Measurements from ENCODE around the gene PRAMEF11.
"Not testable (repeated sequence)": the region's sequence is repeated elsewhere in the genome, so short reads cannot be mapped to it uniquely, and the experiment has no call there.

Gene PRAMEF11

DNA sequence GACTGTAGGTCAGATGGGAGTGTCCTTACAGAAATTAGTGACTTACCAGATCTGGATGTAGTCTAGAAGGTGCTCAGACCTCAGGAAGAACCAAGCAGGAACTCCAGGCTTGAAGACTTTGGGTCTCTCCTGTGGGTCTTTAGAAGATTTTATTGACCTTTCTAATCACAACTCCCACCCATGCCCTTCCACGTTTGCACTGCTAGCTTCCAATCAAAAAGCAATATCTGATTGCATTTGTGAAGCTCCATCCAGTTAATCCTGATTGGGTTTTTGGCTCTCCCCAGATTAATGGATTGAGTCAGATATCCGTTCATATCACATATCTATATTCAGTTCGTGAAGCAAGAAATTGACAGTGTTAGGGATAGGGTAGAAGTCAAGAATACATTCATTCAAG is at the start of gene PRAMEF11:
PRAMEF11 (minus strand) TSS at position 101 of the 400 bp plus-strand sequence. CDS start 2,621 bp downstream, outside the sequence.
- DNase-seq: not testable (repeated sequence)

DNA sequence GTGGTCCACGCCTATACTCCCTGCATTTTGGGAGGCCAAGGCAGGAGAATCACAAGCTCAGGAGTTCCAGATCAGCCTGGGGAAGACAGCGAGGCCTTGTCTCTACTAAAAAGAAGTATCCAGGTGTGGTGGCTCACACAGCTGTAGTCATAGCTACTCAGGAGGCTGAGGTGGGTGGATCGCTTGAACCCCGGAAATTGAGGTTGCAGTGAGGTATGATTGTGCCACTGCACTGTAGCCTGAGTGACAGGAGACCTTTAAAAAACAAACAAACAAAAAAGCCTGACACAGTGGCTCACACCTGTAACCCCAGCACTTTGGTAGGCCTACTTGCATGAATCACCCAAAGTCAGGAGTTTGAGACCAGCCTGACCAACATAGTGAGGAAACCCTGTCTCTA is 47.2 kb upstream of the PRAMEF11 start:
- DNase-seq: not testable (repeated sequence)

DNA sequence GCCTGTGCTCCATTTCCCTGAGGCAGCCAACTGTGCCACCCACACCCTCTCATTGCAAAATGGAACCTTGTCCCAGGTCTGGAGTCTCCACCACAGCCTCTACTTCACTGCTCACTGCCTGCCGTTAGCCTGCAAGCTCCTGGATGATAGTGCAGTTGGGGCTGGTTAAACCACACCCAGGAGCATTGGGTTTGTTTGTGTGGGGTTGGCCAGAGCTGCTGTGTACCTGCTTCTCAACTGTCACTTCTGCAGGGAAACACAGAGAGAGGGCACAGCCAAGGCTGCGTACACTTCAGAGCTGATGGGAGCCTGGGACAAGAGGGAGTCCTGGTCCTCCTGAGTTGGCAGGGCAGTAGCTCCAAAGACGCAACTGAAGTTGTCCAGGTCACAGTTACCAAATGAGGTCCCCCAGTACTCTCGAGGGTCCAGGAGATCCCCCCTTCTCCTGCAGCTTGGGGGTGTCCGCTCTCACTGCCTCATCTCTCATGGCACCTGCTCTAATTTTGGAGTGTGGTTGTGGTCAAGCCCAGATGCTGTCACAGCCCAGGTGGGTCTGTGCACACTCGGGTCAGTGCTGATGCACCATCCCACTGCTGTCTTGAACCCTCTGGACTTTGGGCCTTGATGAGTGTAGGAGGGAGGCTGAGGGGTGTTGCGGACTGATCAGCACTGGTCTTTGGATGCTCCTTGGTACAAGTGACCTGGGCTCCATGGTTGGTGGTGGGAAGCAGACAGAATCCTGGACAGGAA is 32.1 kb upstream of the PRAMEF11 start:
- not testable (repeated sequence) for DNase-seq

DNA sequence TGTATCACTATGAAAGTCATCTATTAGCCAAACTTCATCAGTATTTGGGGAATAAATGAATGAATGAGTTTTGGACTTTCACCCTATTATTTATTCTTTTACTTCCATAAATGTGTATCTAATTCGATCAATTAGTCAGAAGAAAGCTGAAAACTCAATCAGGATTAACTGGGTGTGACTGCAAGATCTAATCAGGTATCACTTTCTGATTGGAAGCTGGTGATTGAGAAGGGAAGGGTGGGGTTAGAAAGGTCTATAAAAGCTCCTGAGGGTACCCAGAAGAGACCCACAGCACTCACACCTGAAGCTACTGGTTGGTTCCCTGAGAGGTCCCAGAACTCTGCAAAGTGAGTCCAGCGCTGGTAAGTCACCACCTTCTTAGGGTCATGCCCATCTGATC is 25.6 kb upstream of the PRAMEF11 start, which contains the start of gene PRAMEF2:
PRAMEF2 (plus strand) TSS at position 301 of the 400 bp plus-strand sequence. CDS start 1,924 bp downstream, outside the sequence.
- DNase-seq: not testable (repeated sequence)

DNA sequence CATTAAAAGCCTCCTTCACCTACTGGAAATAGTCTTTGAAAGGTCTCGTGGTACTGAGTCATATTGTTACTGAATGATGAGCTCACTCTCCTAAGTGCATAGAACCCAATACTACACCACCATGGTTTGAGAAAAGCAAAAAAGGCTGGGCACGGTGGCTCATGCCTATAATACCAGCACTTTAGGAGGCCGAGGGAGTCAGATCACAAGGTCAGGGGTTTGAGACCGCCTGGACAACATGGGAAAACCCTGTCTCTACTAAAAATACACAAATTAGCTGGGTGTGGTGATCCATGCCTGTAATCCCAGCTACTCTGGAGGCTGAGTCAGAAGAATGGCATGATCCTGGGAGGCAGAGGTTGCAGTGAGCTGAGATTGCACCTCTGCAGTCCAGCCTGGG is 20.6 kb upstream of the PRAMEF11 start:
- DNase-seq: no peak

DNA sequence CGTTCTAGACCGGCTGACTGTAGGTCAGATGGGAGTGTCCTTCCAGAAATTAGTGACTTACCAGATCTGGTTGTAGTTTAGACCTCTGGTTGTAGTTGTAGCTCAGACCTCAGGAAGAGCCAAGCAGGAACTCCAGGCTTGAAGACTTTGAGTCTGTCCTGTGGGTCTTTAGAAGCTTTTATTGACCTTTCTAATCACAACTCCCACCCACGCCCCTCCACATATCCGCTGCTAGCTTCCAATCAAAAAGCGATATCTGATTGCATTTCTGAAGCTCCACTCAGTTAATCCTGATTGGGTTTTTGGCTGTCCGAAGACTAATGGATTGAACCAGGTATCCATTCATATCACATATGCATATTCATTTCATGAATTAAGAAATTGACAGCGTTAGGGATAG is 17.4 kb upstream of the PRAMEF11 start, which contains the start of gene HNRNPCL1:
HNRNPCL1 (minus strand) TSS at position 101 of the 400 bp plus-strand sequence. CDS start 431 bp downstream, outside the sequence.
- DNase-seq: not testable (repeated sequence)

DNA sequence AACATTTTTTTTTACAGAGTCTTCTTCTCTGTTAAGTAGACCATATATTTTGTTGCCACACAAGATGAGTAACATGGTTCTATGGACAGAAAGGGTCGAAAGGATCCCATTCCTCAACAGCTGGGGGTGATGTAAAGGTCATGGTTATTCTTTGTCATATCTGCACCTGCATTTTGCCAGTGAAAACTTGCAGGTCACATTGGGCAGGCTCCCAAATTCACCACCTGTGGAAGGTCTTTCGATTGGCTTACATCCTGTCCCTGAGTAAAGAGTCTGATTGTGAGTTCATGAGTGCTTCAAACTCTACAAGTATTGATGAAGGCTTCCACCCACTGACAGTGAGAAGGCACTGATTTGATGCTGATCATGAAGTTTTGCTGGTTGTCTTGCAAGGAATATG is 2.0 kb upstream of the PRAMEF11 start:
- not testable (repeated sequence) for DNase-seq

DNA sequence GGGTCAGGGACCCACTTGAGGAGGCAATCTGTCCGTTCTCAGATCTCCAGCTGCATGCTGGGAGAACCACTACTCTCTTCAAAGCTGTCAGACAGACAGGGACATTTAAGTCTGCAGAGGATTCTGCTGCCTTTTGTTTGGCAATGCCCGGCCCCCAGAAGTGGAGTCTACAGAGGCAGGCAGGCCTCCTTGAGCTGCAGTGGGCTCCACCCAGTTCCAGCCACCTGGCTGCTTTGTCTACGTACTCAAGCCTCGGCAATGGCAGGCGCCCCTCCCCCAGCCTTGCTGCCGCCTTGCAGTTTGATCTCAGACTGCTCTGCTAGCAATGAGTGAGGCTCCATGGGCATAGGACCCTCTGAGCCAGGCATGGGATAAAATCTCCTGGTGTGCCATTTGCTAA is 12.1 kb downstream of the PRAMEF11 start:
- not testable (repeated sequence) for DNase-seq

DNA sequence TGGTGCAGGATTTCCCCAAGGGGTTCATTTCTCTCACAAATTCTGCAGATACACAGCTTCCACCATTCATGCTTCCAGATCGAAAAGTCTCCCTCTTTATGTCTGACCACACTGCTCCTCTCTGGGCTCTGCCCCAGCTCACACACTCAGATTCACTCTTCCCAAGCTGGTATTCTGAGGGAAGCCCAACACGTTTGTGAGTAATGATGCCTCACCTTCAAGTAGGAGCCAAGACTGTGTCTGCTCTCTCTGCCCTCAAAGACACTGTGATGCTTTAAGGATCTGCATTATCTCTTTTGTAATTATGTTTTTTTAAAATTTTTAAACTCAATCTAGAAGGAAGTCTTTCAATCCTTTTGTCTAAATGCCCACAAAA is 19.8 kb downstream of the PRAMEF11 start:
- DNase-seq: no peak

DNA sequence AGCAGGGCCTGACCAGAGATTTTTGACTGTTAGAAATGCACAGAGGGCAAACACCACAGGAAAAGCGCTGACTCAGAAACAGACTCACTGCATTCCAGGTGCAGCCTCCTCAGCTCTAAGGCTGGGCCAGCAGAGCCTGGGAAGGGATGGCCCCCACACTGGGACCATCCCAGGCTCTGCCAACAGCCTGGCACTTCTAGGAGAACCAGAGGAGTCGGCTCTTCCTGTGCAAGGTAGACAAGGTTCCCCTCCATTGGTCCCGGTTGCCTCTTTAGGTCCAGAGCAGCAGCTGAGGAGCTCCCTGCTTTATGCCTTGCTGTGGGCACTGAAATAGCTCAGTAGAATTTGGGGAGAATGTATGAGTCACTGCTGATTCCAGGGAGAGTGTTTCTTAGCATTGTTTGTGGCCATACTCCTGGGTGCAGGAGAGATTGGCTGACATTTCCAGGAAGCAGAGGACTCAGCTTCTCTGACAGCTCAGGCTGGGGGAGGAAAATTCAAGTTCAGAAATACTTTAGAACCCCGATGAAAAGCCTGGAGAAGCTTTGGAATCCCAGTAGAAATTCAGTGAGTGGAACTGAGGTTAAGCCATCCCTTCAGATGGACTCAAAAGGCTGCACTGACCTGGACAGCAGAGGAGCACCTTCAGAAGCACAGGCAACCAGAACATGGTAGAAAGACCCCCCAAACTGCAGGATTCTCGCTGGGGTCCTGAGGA is 20.4 kb downstream of the PRAMEF11 start:
- DNase-seq: no peak

DNA sequence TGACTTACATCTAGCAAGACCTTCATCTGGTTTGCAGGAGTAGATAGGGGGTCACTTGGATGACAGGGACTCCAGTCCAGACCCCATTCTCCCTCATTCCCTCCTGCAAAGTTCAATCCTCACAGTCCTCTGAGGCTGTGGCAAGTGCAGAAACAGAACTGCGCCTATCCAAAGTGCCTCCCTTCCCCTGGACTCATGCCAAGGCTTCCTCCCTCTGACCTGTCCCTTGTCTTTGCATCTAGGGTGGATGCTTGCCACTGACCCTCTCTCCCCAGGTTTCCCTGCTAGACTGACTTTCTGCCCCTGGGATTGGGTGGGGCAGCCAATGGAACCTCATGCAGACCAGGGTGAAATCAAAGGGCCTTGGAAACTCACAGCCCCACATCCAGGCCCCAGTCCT is 21.3 kb downstream of the PRAMEF11 start:
- DNase-seq: no peak

DNA sequence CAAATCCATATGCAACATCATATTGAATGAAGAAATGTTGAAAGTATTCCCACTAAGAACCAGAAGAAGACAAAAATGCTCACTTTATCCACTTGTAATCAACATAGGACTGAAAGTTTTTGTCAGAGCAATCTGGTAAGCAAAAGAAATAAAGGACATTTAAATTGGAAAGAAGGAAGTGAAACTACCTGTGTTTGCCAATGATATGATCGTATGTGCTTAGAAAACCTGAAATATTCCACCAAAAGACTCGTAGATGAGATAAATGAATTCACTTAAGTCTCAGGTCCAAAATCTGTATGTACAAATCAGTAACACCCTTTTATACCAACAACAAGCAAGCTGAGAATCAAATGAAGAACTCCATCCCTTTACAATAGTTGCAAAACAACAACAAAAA is 31.5 kb downstream of the PRAMEF11 start:
- no peak for DNase-seq

DNA sequence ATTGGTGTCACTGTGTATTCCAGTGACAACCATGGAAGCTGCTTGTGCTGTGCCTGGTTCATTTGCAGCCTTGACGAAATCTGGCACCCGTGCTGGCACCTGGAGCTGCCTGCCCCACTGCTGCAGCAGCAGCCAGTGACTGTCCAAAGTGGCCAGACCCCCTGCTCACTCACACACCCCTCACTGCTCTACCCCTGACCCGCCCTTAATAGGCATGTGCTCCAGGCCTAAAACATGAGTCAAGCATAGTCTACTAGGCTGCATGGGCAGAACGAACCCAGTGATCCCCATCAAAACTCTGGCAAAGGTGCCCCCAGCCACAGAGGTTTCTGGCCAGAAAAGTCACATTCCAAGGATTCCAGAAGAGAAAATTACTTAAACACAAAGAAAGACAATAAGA is 32.3 kb downstream of the PRAMEF11 start:
- no peak for DNase-seq

DNA sequence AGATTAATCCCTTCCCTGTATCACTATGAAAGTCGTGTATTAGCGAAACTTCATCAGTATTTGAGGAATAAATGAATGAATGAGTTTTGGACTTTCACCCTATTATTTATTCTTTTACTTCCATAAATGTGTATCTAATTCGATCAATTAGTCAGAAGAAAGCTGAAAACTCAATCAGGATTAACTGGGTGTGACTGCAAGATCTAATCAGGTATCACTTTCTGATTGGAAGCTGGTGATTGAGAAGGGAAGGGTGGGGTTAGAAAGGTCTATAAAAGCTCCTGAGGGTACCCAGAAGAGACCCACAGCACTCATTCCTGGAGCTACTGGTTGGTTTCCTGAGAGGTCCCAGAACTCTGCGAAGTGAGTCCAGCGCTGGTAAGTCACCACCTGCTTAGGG is 40.1 kb downstream of the PRAMEF11 start, which contains the start of gene PRAMEF1:
PRAMEF1 (plus strand) TSS at position 301 of the 400 bp plus-strand sequence. CDS start 1,831 bp downstream, outside the sequence.
- DNase-seq: not testable (repeated sequence)

DNA sequence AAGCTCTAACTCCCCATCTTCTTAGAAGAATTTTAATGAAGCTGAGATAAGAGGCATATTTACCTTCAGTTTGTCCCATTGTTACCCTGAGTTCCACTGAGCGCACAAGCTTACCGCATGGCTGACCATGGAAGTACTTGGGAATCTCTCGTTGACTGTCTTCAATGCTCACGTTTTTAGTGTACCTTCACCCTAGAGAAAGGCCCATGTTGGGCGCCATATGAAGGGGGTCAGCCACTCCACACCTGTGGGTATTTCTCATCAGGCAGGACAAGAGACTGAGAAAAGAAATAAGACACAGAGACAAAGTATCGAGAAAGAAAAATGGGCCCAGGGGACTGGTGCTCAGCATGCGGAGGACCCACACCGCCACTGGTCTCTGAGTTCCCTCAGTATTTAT is 46.5 kb downstream of the PRAMEF11 start:
- not testable (repeated sequence) for DNase-seq

DNA sequence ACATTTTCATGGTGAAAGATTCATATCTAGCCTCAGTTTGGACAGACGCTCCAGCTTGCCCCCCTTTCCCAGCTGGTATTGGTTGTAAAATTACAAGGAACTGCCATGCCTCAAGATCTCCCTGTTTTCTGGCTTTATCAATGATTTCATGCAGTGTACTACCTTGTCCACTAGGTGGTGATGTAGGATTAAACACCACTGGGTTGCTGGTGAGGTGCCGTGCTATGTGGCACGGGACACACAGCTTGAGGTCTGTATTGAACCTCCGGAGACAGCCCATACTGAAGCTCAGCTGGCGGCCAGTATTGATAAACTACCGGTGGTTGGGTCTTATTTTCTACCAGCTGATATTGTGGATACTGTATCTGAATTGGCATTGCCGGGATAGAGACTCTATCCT is 47.4 kb downstream of the PRAMEF11 start:
- not testable (repeated sequence) for DNase-seq

DNA sequence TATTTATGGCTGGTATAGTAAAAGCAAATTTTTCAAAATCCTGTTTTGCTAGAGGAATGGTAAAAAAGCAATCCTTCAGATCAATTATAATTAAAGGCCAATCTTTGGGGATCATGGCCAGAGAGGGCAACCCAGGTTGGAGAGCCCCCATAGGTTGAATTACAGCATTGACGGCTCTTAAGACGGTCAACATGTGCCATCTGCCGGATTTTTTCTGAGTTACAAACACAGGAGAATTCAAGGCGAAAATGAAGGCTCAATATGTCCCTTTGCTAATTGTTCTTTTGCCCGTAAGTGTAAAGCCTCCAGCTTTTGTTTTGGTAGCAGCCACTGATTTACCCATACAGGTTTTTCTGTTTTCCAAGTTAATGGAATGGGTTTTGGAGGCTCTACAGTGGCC is 49.7 kb downstream of the PRAMEF11 start:
- DNase-seq: not testable (repeated sequence)

DNA sequence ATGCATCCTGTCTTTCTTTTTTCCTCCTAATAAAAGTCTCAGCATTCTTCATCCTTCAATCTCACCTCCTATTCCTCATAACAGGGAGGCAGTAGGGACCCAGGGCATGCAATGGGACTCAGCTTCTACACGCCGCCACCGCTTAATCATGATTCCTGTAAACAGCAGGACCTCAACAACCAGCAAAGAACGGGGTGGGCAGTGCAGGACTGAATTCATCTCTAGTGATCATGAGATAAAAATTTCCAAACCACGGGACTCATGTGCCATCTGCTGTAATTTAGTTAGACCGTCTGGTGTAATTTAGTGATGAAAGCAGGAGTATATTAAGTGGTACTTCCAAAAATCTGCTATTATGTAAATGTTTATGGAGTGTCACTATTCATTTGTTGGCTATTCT is 52.3 kb downstream of the PRAMEF11 start:
- DNase-seq: no peak

DNA sequence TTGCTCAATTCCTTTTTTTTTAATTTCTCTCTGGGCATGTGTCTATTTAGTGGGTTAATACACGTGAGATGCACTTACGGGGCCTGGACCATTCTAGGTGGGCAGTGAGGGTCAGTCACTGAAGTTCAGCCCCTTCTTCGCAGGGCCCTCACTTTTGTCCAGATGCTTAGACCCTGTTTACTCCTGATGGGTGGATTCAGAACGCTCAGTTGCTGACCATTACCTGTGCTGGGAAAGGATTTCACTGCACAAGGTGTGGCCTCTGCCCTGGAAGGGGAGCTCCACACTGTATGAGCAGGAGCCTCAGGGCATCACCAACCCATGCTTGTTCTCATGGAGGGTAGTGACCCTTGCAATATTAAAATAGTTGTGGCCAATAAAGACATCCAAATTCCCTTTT is 53.1 kb downstream of the PRAMEF11 start:
- no peak for DNase-seq

DNA sequence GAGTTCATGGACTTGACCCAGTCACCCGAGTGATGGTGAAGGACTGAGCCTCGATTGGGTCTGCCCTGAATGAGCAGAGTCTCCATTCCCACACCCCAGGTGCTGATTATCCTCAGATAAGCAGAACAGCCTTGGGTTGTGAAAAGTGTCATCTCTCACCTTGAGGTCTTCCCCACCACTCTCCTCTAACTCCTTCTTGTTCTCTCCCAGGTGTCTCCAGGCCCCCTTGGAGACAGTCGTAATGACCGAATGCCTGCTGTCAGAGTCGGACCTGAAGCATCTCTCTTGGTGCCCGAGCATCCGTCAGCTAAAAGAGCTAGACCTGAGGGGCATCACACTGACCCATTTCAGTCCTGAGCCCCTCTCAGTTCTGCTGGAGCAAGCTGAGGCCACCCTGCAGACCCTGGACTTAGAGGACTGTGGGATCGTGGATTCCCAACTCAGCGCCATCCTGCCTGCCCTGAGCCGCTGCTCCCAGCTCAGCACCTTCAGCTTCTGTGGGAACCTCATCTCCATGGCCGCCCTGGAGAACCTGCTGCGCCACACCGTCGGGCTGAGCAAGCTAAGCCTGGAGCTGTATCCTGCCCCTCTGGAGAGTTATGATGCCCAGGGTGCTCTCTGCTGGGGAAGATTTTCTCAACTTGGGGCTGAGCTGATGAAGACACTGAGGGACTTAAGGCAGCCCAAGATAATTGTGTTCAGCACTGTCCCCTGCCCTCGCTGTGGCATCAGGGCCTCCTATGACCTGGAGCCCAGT is 54.2 kb downstream of the PRAMEF11 start:
- no peak for DNase-seq

DNA sequence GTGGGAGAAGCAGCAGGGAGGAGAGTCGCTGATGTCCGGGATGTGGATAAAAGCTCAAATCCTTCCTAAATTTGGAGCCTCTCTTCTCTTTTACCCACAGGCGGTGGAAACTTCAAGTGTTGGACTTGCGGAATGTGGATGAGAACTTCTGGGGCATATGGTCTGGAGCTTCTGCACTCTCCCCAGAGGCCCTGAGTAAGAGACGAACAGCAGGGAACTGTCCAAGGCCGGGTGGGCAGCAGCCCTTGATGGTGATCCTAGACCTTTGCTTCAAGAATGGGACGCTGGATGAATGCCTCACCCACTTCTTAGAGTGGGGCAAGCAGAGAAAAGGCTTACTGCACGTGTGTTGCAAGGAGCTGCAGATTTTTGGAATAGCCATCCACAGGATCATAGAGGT is 55.8 kb downstream of the PRAMEF11 start:
- DNase-seq: no peak

DNA sequence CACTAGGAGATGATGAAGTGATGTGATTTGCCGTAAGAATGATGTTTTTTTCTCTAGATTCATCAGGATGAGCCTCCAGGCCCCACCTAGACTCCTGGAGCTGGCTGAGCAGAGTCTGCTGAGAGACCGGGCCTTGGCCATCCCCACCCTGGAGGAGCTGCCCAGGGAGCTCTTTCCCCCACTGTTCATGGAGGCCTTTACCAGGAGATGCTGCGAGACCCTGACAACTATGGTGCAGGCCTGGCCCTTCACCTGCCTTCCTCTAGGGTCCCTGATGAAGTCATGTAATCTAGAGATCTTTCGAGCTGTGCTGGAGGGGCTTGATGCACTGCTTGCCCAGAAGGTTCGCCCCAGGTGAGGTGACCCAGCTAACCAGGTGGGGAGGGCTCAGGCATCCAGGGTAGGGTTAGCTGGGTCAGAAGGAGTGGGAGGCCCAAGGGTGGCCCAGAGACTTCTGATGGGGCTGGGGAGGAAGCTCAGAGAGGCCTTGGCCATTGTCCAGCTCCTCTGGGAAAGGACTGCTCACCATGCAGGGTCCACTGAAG is 56.3 kb downstream of the PRAMEF11 start:
- no peak for DNase-seq
